SK-N-SH (cell line): ENCODE measurements around the gene ATP6V1F.

Experiments
- GATA2 ChIP-seq: sonication (generic); formaldehyde crosslinking; IDR thresholded peaks from 2 replicates; pipeline ENCODE4 v1.5.0; 2020; ENCODE audit warnings: mild to moderate bottlenecking, missing genetic modification reagents
- MAX ChIP-seq: IDR thresholded peaks from 2 replicates; pipeline ENCODE4 v1.4.0; 2012; ENCODE audit warnings: low read depth
- NRF1 ChIP-seq: IDR thresholded peaks from 2 replicates; pipeline ENCODE4 v1.6.1; 2012; ENCODE audit warnings: low read depth, mild to moderate bottlenecking, low read length
- RAD21 ChIP-seq: IDR thresholded peaks from 2 replicates; pipeline ENCODE4 v1.6.1; 2012; ENCODE audit warnings: mild to moderate bottlenecking, low read length
- SIN3A ChIP-seq: IDR thresholded peaks from 2 replicates; pipeline ENCODE4 v1.6.1; 2012; ENCODE audit warnings: low read depth, mild to moderate bottlenecking, low read length, moderate library complexity, borderline replicate concordance
- TF ChIP-seq, protein P1 (sequence below): fragments of 200-600 bp; sonication (generic); IDR thresholded peaks from 2 replicates; pipeline ENCODE4 v1.6.1; 2017; ENCODE audit warnings: antibody characterized with exemption, mild to moderate bottlenecking, moderate library complexity

DNA sequence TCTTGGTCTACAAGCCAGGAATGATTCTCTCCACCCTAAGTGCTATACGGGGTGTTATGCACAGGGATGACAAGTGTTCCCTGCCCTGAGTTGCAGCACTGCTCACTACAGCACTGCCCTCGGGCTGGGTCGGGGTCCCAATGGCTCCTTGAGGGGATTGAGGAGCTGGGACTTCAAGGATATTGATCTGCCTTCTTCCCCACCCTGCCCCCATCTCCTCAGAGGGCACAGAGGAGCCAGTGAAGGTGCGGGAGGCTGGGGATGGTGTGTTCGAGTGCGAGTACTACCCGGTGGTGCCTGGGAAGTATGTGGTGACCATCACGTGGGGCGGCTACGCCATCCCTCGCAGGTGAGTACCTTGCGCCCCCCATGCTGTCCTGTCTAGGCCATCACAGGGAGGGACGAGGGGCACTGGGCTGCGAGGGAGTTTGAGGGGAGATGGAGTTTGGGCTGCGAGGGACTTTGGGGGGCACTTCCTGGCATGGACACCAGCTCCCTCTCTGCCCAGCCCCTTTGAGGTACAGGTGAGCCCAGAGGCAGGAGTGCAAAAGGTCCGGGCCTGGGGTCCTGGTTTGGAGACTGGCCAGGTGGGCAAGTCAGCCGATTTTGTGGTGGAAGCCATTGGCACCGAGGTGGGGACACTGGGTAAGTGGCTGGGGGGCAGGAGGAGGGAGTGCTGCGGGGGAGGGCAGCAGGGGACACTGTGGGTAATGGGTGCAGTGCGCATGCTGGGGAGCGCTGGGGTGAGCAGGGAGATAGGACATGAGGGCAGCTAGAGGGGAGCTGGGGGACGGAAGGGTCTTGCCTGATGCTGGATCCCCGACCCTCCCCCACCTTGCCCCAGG is 22.1 kb upstream of the ATP6V1F start:
- TF ChIP-seq MAX (no peak), SIN3A (no peak), NRF1 (no peak), GATA2 (no peak), RAD21 (no peak)
- TF ChIP-seq, protein P1, sequence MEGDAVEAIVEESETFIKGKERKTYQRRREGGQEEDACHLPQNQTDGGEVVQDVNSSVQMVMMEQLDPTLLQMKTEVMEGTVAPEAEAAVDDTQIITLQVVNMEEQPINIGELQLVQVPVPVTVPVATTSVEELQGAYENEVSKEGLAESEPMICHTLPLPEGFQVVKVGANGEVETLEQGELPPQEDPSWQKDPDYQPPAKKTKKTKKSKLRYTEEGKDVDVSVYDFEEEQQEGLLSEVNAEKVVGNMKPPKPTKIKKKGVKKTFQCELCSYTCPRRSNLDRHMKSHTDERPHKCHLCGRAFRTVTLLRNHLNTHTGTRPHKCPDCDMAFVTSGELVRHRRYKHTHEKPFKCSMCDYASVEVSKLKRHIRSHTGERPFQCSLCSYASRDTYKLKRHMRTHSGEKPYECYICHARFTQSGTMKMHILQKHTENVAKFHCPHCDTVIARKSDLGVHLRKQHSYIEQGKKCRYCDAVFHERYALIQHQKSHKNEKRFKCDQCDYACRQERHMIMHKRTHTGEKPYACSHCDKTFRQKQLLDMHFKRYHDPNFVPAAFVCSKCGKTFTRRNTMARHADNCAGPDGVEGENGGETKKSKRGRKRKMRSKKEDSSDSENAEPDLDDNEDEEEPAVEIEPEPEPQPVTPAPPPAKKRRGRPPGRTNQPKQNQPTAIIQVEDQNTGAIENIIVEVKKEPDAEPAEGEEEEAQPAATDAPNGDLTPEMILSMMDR = no peak
